Measurements from ENCODE around the gene MCEMP1. TPM values are rescaled to one million over a fixed set of nuclear protein-coding genes. Genes with fewer than 3 reads are reported as not detected.

The MCEMP1 gene
- total and polyA plus RNA-seq, 2 donors from 2014 or later = 0.28 to 0.38 TPM

DNA sequence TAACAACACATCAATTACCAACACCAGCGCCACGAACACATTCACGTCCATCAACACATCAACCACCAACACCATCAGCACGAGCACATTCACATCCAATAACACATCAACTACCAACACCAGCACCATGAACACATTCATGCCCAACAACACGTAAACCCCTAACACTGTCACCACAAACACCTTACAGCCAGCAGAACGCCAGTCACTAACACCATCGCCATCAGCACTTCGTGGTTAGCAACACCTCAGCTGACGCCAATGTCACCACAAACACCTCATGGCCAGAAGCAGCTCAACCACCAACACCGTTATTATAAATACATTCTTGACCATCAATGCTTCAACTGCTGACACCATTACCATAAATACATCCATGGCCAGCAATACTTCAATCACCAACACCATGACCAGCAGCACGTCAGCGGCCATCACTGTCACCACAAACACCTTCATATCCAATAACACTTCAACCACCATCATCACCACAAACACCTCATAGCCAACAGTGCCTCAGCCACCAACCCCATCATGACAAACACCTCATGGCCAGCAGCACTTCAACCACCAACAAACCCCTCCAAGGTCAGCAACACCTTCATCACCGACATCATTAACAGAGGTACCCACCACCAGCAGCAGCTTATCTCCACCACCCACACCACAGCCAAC is 15.7 kb downstream of the MCEMP1 start:
- FAIRE-seq (no peak), DNase-seq (no peak)
- no peak overlapping the region for H3K9ac ChIP-seq (ENCODE audit: low read length in 3 of 3)
- no peaks in the 10 kb centered on the region for H3K36me3 ChIP-seq (ENCODE audit: control insufficient read depth in 2 of 3, insufficient read depth in 3 of 3, low read length in 3 of 3)
- no peaks in the 10 kb centered on the region for H3K27me3 ChIP-seq (ENCODE audit: control insufficient read depth, insufficient read depth, low read length)
- intact Hi-C loops (cut with DNase I) = no loop called here
- H3K4me3 ChIP-seq (ENCODE audit: low read length in 3 of 3) = no peak overlapping the region
- H3K9me3 ChIP-seq (ENCODE audit: control insufficient read depth in 2 of 3, insufficient read depth in 1 of 3, low read length in 3 of 3) = peaks cover 0 to 3% (median 0%) of the 10 kb centered on the region in 3 donors
- no peaks in the 10 kb centered on the region for H3K4me1 ChIP-seq (ENCODE audit: control insufficient read depth in 2 of 3, insufficient read depth in 2 of 3, low read depth in 1 of 3, low read length in 3 of 3)
- H3K27ac ChIP-seq (ENCODE audit: low read depth in 2 of 2, low read length in 2 of 2) = no peak overlapping the region
- TF ChIP-seq CTCF (IDR thresholded peaks at IDR 0.05; ENCODE audit: borderline replicate concordance, extremely low read depth, insufficient read depth) = no peak

DNA sequence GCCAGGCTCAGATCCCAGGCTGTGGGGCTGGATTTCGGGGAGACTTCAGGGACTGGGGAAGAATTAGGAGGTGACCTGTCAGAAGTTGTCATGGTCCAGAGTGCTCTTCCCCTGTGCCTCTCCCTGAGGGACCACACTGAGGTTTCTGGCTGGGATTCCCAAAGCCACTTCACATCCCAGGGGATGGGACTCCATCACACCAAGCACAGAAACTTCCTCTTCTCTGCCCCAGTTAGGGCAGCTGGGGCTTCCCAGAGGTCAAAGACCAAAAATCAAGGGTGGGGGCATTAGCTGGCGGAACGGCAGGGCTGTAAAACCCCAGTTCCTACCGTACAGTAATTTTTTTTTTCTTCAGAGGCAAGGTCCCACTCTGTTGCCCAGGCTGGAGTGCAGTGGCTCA is 17.6 kb downstream of the MCEMP1 start:
- Histone ChIP-seq H3K4me3 (ENCODE audit: low read length in 3 of 3) (no peak overlapping the region), H3K4me1 (ENCODE audit: control insufficient read depth in 2 of 3, insufficient read depth in 2 of 3, low read depth in 1 of 3, low read length in 3 of 3) (no peaks in the 10 kb centered on the region), H3K27me3 (ENCODE audit: control insufficient read depth, insufficient read depth, low read length) (no peaks in the 10 kb centered on the region), H3K9me3 (ENCODE audit: control insufficient read depth in 2 of 3, insufficient read depth in 1 of 3, low read length in 3 of 3) (peaks cover 0 to 3% (median 0%) of the 10 kb centered on the region in 3 donors), H3K9ac (ENCODE audit: low read length in 3 of 3) (no peak overlapping the region), H3K36me3 (ENCODE audit: control insufficient read depth in 2 of 3, insufficient read depth in 3 of 3, low read length in 3 of 3) (no peaks in the 10 kb centered on the region), H3K27ac (ENCODE audit: low read depth in 2 of 2, low read length in 2 of 2) (no peak overlapping the region)
- no peak for DNase-seq
- no peak for TF ChIP-seq CTCF (IDR thresholded peaks at IDR 0.05; ENCODE audit: borderline replicate concordance, extremely low read depth, insufficient read depth)
- no peak for FAIRE-seq
- intact Hi-C loops (cut with DNase I) = no loop called here

- DNase-seq = no peak
- Histone ChIP-seq H3K27me3 (ENCODE audit: control insufficient read depth, insufficient read depth, low read length) (no peaks in the 10 kb centered on the region), H3K4me1 (ENCODE audit: control insufficient read depth in 2 of 3, insufficient read depth in 2 of 3, low read depth in 1 of 3, low read length in 3 of 3) (no peaks in the 10 kb centered on the region), H3K9ac (ENCODE audit: low read length in 3 of 3) (no peak overlapping the region), H3K9me3 (ENCODE audit: control insufficient read depth in 2 of 3, insufficient read depth in 1 of 3, low read length in 3 of 3) (no peaks in the 10 kb centered on the region), H3K36me3 (ENCODE audit: control insufficient read depth in 2 of 3, insufficient read depth in 3 of 3, low read length in 3 of 3) (no peaks in the 10 kb centered on the region), H3K27ac (ENCODE audit: low read depth in 2 of 2, low read length in 2 of 2) (no peak overlapping the region), H3K4me3 (ENCODE audit: low read length in 3 of 3) (no peak overlapping the region)
- TF ChIP-seq CTCF (IDR thresholded peaks at IDR 0.05; ENCODE audit: borderline replicate concordance, extremely low read depth, insufficient read depth) = no peak
- intact Hi-C loops (cut with DNase I) = no loop called here
- no peak for FAIRE-seq
Measured at GRCh38 chr19:7697721-7698287, 20.9 kb downstream of the MCEMP1 start.
